Measurements from ENCODE around the gene RRP8. TPM values are rescaled to one million over a fixed set of nuclear protein-coding genes. Genes with fewer than 3 reads are reported as not detected.

Gene RRP8
- total RNA-seq, 1 donor from 2014 or later, result 10.3 TPM

DNA sequence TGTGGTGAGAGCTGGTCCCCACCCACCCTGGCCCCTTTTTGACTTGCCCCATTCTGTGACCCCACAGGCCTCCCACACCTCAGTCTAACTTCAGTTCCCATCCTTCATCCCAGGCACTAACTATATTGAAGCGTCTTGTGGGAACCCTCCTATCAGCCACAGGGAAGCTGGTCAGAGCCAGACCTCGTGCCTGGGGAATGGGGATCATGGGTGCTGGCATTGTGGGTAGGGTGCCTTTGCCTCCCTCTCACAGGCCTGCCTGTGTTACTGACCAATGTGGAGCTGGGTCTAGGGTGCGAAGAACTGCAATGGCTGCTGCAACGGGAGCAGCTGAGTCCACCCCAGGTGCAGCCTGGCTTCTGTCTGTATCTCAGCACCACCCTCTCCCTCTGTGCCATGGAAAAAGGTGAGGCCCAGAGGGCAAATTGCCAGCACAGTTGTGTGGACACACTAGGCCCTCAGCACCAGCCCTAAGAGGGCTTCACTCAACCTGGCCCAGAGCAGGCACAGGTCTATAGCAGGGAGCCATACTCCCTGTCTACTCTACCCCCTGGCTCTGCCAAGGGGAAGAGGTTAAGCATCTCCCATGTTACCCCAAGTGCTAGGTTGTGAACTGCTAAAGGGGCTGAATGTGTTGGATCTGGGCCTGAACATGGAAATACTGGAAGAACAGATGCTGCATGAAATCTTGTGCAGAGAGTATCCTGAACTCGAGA, 37.3 kb downstream of the RRP8 start:
- no peak for FAIRE-seq
- Histone ChIP-seq H3K36me3 (ENCODE audit: control insufficient read depth, insufficient read depth, low read length) (no peaks in the 10 kb centered on the region), H3K4me3 (ENCODE audit: low read depth, low read length) (no peak overlapping the region), H3K27me3 (ENCODE audit: control insufficient read depth, insufficient read depth, low read length) (no peaks in the 10 kb centered on the region)
- TF ChIP-seq CTCF (IDR thresholded peaks at IDR 0.05; ENCODE audit: insufficient read depth, low read length, severe bottlenecking), result no peak
- no peak for DNase-seq (ENCODE audit: low read depth)

- DNase-seq (ENCODE audit: low read depth) (no peak), FAIRE-seq (no peak)
- Histone ChIP-seq H3K36me3 (ENCODE audit: control insufficient read depth, insufficient read depth, low read length) (no peaks in the 10 kb centered on the region), H3K27me3 (ENCODE audit: control insufficient read depth, insufficient read depth, low read length) (no peaks in the 10 kb centered on the region), H3K4me3 (ENCODE audit: low read depth, low read length) (no peak overlapping the region)
- no peak for TF ChIP-seq CTCF (IDR thresholded peaks at IDR 0.05; ENCODE audit: insufficient read depth, low read length, severe bottlenecking)
These were observed 38.1 kb downstream of the RRP8 start for GRCh38 chr11:6565325-6565724.

DNA sequence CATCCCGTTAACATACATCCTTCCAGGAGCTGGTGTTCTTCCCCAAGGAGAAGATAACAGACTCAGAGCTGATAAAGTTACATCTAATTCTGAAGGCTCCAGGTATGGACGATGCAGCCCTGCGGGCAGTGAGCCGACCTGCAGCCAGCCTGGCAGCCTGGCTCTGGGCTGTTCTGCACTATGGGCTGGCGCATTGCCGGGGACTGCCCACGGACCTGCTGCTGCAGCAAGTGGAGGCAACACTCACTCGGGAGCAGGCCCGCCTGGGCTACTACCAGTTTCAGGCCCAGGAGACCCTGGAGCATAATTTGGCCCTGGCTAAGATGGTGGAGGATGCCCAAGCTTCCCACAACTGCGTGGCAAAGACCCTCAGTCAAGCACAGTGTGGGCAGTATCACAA, 39.7 kb downstream of the RRP8 start:
- no peak for TF ChIP-seq CTCF (IDR thresholded peaks at IDR 0.05; ENCODE audit: insufficient read depth, low read length, severe bottlenecking)
- Histone ChIP-seq H3K36me3 (ENCODE audit: control insufficient read depth, insufficient read depth, low read length) (no peaks in the 10 kb centered on the region), H3K27me3 (ENCODE audit: control insufficient read depth, insufficient read depth, low read length) (no peaks in the 10 kb centered on the region), H3K4me3 (ENCODE audit: low read depth, low read length) (no peak overlapping the region)
- FAIRE-seq (no peak), DNase-seq (ENCODE audit: low read depth) (no peak)

DNA sequence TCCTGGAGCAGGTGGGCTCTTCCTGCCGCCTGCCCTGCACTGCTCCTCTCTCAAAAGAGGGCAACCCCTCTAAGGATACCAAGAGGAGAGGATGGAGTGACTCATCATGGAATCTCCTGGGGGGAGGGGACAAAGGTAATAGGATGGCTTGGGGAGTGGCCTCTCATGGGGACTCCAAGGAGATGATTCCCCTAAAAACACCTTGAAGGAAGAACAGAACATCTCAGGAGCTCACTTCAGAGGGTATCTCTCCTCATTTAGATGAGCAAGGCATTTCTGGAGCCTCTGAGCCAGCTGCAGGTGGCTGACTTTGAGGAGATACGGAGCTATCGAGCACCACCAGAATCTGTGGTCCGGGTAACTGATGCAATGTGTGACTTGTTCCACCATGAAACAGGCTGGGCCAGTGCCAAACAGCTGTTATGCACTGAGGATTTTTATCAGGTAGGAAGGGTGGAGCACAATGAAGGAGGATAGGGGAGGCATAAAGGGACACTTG, 40.2 kb downstream of the RRP8 start:
- Histone ChIP-seq H3K36me3 (ENCODE audit: control insufficient read depth, insufficient read depth, low read length) (no peaks in the 10 kb centered on the region), H3K27me3 (ENCODE audit: control insufficient read depth, insufficient read depth, low read length) (no peaks in the 10 kb centered on the region), H3K4me3 (ENCODE audit: low read depth, low read length) (no peak overlapping the region)
- FAIRE-seq (no peak), DNase-seq (ENCODE audit: low read depth) (peak; percentile 10)
- no peak for TF ChIP-seq CTCF (IDR thresholded peaks at IDR 0.05; ENCODE audit: insufficient read depth, low read length, severe bottlenecking)

- Histone ChIP-seq H3K27me3 (ENCODE audit: control insufficient read depth, insufficient read depth, low read length) (no peaks in the 10 kb centered on the region), H3K4me3 (ENCODE audit: low read depth, low read length) (no peak overlapping the region), H3K36me3 (ENCODE audit: control insufficient read depth, insufficient read depth, low read length) (no peaks in the 10 kb centered on the region)
- no peak for TF ChIP-seq CTCF (IDR thresholded peaks at IDR 0.05; ENCODE audit: insufficient read depth, low read length, severe bottlenecking)
- FAIRE-seq (no peak), DNase-seq (ENCODE audit: low read depth) (no peak)
These were observed 42.1 kb downstream of the RRP8 start for GRCh38 chr11:6561288-6561687.

DNA sequence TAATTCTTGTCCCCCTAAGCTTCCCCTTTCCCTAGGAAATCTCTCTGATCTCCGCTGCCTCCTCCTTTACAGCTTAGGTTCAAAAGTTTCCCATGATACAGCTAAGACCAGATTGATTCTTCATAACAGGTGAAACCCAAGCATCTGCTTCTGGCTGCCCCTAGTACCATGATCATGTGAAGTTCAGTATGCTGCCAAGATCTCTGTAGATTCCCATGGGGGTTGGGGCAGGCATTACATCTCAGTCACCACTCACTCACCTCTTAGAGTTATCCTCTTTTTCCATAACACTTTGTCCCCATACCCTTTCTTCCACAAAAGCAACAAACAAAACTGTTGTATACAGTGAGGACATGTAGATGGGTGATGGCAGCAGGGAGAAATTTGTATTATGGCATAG, 44.0 kb downstream of the RRP8 start:
- DNase-seq (ENCODE audit: low read depth) (no peak), FAIRE-seq (no peak)
- no peaks in the 10 kb centered on the region for H3K36me3 ChIP-seq (ENCODE audit: control insufficient read depth, insufficient read depth, low read length)
- H3K4me3 ChIP-seq (ENCODE audit: low read depth, low read length), result no peak overlapping the region
- TF ChIP-seq CTCF (IDR thresholded peaks at IDR 0.05; ENCODE audit: insufficient read depth, low read length, severe bottlenecking), result no peak
- H3K27me3 ChIP-seq (ENCODE audit: control insufficient read depth, insufficient read depth, low read length), result no peaks in the 10 kb centered on the region

All from bronchial epithelial cell (primary cell).